Nephron progenitor cell (in vitro differentiated cells): Measurements from ENCODE around the gene TPCN2.

Experiments
- DNase-seq: peaks from one replicate; pipeline ENCODE4 v3.0.0; 2021
- H3K27ac Mint-ChIP-seq: 2 replicates; pipeline ENCODE4 v1.8.0; 2021; ENCODE audit warnings: mild to moderate bottlenecking, moderate library complexity, mixed read lengths
- H3K27me3 Mint-ChIP-seq: 2 replicates; pipeline ENCODE4 v1.8.0; 2021; ENCODE audit warnings: mild to moderate bottlenecking, low read depth, mixed read lengths; ENCODE audit not compliant: poor library complexity
- H3K36me3 Mint-ChIP-seq: 2 replicates; pipeline ENCODE4 v1.8.0; 2021; ENCODE audit warnings: low read depth, mixed read lengths
- H3K4me1 Mint-ChIP-seq: 2 replicates; pipeline ENCODE4 v1.8.0; 2021; ENCODE audit warnings: mixed read lengths
- H3K4me3 Mint-ChIP-seq: 2 replicates; pipeline ENCODE4 v1.8.0; 2021; ENCODE audit warnings: mild to moderate bottlenecking, moderate library complexity, mixed read lengths
- H3K9me3 Mint-ChIP-seq: 2 replicates; pipeline ENCODE4 v1.8.0; 2021; ENCODE audit warnings: mild to moderate bottlenecking, moderate library complexity, mixed read lengths
- TF ChIP-seq, protein P1 (sequence below): fragments of 200-600 bp; sonication (generic); IDR thresholded peaks from 2 replicates; pipeline ENCODE4 v1.5.0; 2021; ENCODE audit warnings: antibody characterized with exemption

The TPCN2 gene

GRCh38 chr11:69155302-69156234 is 106.8 kb downstream of the TPCN2 start, which contains the start of gene SMIM38:
Gene SMIM38, plus strand, starts transcription at chr11:69155935. Its CDS starts 1,912 bp downstream, at chr11:69157847.
- no peak for DNase-seq
- Mint-ChIP-seq H3K9me3 (peaks cover 5% of the 10 kb centered on the region), H3K4me1 (peaks cover 57% of the 10 kb centered on the region), H3K27ac (peak within 1 kb of the TSS; percentile 61), H3K4me3 (no peak within 1 kb of the TSS), H3K36me3 (peaks cover 5% of the 10 kb centered on the region), H3K27me3 (peaks cover 20% of the 10 kb centered on the region)
- TF ChIP-seq, protein P1, sequence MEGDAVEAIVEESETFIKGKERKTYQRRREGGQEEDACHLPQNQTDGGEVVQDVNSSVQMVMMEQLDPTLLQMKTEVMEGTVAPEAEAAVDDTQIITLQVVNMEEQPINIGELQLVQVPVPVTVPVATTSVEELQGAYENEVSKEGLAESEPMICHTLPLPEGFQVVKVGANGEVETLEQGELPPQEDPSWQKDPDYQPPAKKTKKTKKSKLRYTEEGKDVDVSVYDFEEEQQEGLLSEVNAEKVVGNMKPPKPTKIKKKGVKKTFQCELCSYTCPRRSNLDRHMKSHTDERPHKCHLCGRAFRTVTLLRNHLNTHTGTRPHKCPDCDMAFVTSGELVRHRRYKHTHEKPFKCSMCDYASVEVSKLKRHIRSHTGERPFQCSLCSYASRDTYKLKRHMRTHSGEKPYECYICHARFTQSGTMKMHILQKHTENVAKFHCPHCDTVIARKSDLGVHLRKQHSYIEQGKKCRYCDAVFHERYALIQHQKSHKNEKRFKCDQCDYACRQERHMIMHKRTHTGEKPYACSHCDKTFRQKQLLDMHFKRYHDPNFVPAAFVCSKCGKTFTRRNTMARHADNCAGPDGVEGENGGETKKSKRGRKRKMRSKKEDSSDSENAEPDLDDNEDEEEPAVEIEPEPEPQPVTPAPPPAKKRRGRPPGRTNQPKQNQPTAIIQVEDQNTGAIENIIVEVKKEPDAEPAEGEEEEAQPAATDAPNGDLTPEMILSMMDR: no peak

GRCh38 chr11:69156235-69156639 is 107.5 kb downstream of the TPCN2 start:
- peaks cover 62% of the 10 kb centered on the region for H3K4me1 Mint-ChIP-seq
- TF ChIP-seq, protein P1: no peak
- H3K4me3 Mint-ChIP-seq: no peak overlapping the region
- no peaks in the 10 kb centered on the region for H3K36me3 Mint-ChIP-seq
- peaks cover 20% of the 10 kb centered on the region for H3K27me3 Mint-ChIP-seq
- DNase-seq: no peak
- peak overlapping the region; percentile 61 for H3K27ac Mint-ChIP-seq
- no peaks in the 10 kb centered on the region for H3K9me3 Mint-ChIP-seq

DNA sequence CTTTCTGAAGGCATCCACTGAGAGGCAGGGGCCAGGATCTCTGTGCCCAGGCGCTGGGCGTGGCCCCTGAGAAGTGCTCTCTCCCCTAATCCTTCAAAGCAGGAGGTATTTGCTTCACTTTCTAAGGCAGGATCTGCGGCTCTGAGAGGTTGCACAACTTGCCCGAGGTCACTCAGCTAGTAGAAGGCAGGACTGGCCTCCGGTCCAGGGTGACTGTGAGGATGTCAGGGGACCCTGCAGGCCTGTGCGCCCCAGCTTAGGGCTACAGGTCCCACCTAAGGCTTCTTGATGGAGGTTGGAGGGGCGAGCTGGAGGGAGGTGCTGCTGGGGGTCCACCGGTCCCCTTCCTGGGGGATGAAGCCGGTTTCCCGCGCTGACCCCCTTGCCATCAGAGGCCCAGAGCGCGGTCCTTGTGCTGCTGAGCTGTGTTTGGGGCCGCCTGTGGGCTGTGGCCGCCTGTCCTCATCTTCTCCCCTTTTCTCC is 108.0 kb downstream of the TPCN2 start:
- no peak overlapping the region for H3K4me3 Mint-ChIP-seq
- TF ChIP-seq, protein P1: no peak
- peaks cover 18% of the 10 kb centered on the region for H3K27me3 Mint-ChIP-seq
- peaks cover 61% of the 10 kb centered on the region for H3K4me1 Mint-ChIP-seq
- H3K36me3 Mint-ChIP-seq: no peaks in the 10 kb centered on the region
- no peak for DNase-seq
- peaks cover 4% of the 10 kb centered on the region for H3K9me3 Mint-ChIP-seq
- H3K27ac Mint-ChIP-seq: no peak overlapping the region

DNA sequence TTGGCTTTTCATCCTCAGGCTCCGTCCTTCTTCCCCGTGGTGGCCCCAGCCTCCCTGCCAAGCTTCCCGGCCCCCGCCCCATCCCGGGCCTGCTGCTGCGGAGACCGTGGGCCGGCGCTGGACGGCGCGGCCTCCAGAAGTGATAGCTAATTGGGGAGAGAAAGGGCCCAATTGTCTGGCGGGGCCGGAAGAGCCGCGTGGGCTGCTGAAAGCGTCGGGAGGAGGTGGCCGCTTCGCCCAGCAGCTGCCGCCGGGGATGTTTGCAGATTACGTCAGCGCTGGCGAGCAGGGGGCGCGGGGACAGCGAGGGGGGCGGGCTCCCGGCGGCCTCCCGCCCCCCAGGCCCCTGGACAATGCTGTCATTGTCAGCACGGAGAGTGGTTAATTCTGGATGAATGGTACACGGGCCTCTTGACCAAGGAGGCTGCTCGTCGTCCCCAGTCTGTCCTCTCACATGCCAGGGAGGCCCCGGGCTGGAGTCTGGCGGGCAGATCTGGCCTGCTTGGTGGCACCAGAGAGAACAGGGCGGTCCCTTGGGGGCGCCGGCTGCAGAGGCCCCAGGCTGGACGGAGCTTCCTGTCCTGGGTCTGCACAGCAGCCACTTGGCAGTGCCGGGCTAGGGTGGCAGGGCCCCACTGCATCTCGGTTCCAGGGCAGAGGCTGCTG is 108.6 kb downstream of the TPCN2 start:
- Mint-ChIP-seq H3K4me3 (no peak overlapping the region), H3K27ac (no peak overlapping the region), H3K4me1 (peaks cover 55% of the 10 kb centered on the region), H3K36me3 (no peaks in the 10 kb centered on the region), H3K9me3 (peaks cover 9% of the 10 kb centered on the region), H3K27me3 (peaks cover 14% of the 10 kb centered on the region)
- TF ChIP-seq, protein P1: no peak
- DNase-seq: peak; percentile 43

DNA sequence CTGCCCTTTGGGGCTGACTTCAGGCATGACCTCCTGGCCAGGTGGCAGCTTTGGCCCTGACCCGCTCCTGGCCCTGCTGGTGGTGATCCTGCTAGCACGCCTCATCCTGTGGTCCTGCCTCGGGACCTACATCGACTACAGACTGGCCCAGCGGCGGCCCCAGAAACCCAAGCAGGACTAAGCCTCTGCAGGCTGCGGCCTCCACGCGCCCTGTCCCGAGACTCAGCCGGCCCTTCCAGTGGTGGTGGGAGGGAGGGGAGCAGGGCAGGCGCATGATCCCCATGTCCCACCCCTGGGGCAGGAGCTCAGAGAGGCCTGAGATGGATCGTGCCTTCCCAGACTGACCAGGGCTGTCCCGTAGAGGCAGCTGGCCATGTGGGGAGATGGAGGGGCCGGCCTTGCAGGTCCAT is 109.1 kb downstream of the TPCN2 start:
- Mint-ChIP-seq H3K27ac (no peak overlapping the region), H3K36me3 (no peaks in the 10 kb centered on the region), H3K9me3 (peaks cover 14% of the 10 kb centered on the region), H3K4me3 (no peak overlapping the region), H3K27me3 (peaks cover 8% of the 10 kb centered on the region), H3K4me1 (peaks cover 50% of the 10 kb centered on the region)
- DNase-seq: no peak
- TF ChIP-seq, protein P1: no peak
